Brain microvascular endothelial cell (primary cell): ENCODE results near the gene MPG.

Experiments
- DNase-seq: peaks from one replicate; pipeline ENCODE4 v3.0.0-alpha.2; 2020
- H3K27ac ChIP-seq: fragments of 250-450 bp; sonication (Bioruptor Pico); 2 replicates; pipeline ENCODE4 v1.5.1; 2020; ENCODE audit warnings: mild to moderate bottlenecking, moderate library complexity
- H3K27me3 ChIP-seq: fragments of 250-450 bp; sonication (Bioruptor Pico); replicated peaks from 2 replicates; pipeline ENCODE4 v1.5.1; 2020; ENCODE audit warnings: mild to moderate bottlenecking
- H3K36me3 ChIP-seq: fragments of 250-450 bp; sonication (Bioruptor Pico); replicated peaks from 2 replicates; pipeline ENCODE4 v1.5.1; 2020; ENCODE audit warnings: mild to moderate bottlenecking
- H3K4me3 ChIP-seq: 2 replicates; pipeline ENCODE4 v1.5.1; 2011; ENCODE audit warnings: low read depth, mild to moderate bottlenecking, control low read depth, low read length, moderate library complexity
- CTCF ChIP-seq: IDR thresholded peaks from 2 replicates; pipeline ENCODE4 v1.5.1; 2011; ENCODE audit warnings: low read depth, mild to moderate bottlenecking, moderate library complexity, low read length, control low read depth, inconsistent platforms; ENCODE audit errors: missing control alignments
- in situ Hi-C: cut with HindIII; loops from 2 replicates; pipeline ENCODE4 v1.10.0; 2017; ENCODE audit warnings: low sequenced_read_pairs, low pct_ligation_motif_present

The MPG gene

GRCh38 chr16:60929-61878, 16.8 kb upstream of the MPG start:
- H3K27me3 ChIP-seq = no peaks in the 10 kb centered on the region
- H3K36me3 ChIP-seq = peaks cover 77% of the 10 kb centered on the region
- DNase-seq = no peak
- no peak overlapping the region for H3K27ac ChIP-seq
- H3K4me3 ChIP-seq = no peak overlapping the region
- TF ChIP-seq CTCF = no peak
- in situ Hi-C loops = no loop called here

GRCh38 chr16:61879-62281, 16.1 kb upstream of the MPG start:
- no peaks in the 10 kb centered on the region for H3K27me3 ChIP-seq
- H3K27ac ChIP-seq = no peak overlapping the region
- H3K4me3 ChIP-seq = no peak overlapping the region
- no peak for DNase-seq
- in situ Hi-C loops = no loop called here
- no peak for TF ChIP-seq CTCF
- peaks cover 71% of the 10 kb centered on the region for H3K36me3 ChIP-seq

GRCh38 chr16:62283-62967, 15.6 kb upstream of the MPG start:
- H3K27ac ChIP-seq = no peak overlapping the region
- no peak overlapping the region for H3K4me3 ChIP-seq
- TF ChIP-seq CTCF = no peak
- DNase-seq = no peak
- no peaks in the 10 kb centered on the region for H3K27me3 ChIP-seq
- in situ Hi-C loops = no loop called here
- H3K36me3 ChIP-seq = peaks cover 66% of the 10 kb centered on the region

GRCh38 chr16:62968-63391, 15.0 kb upstream of the MPG start:
- DNase-seq = no peak
- peaks cover 62% of the 10 kb centered on the region for H3K36me3 ChIP-seq
- no peak for TF ChIP-seq CTCF
- H3K4me3 ChIP-seq = no peak overlapping the region
- no peak overlapping the region for H3K27ac ChIP-seq
- H3K27me3 ChIP-seq = no peaks in the 10 kb centered on the region
- in situ Hi-C loops = no loop called here

- Histone ChIP-seq H3K27ac (no peak overlapping the region), H3K36me3 (peaks cover 57% of the 10 kb centered on the region), H3K27me3 (no peaks in the 10 kb centered on the region), H3K4me3 (no peak overlapping the region)
- DNase-seq = no peak
- in situ Hi-C loops = no loop called here
- TF ChIP-seq CTCF = no peak
These were observed 14.6 kb upstream of the MPG start for GRCh38 chr16:63466-63865.
